GM10266 (cell line): ENCODE results near the gene DENND1A.

Experiments
- DNase-seq: peaks from one replicate; pipeline ENCODE4 v3.0.0; 2012; ENCODE audit errors: extremely low spot score
- CTCF ChIP-seq: IDR thresholded peaks from 2 replicates; pipeline ENCODE4 v1.5.1; 2012; ENCODE audit warnings: mild to moderate bottlenecking, low read depth; ENCODE audit not compliant: control insufficient read depth, insufficient read depth; ENCODE audit errors: missing control alignments

DENND1A gene

GRCh38 chr9:123686131-123686828, 243.6 kb downstream of the DENND1A start:
- no peak for DNase-seq
- TF ChIP-seq CTCF, result no peak

- no peak for TF ChIP-seq CTCF
- no peak for DNase-seq
Observed at GRCh38 chr9:123685489-123686083, 244.3 kb downstream of the DENND1A start.

GRCh38 chr9:123684393-123685149, 245.4 kb downstream of the DENND1A start:
- DNase-seq, result no peak
- no peak for TF ChIP-seq CTCF

- DNase-seq, result no peak
- TF ChIP-seq CTCF, result no peak
Observed at GRCh38 chr9:123682746-123683145, 247.2 kb downstream of the DENND1A start.

- no peak for TF ChIP-seq CTCF
- no peak for DNase-seq
Observed at GRCh38 chr9:123680352-123680751, 249.6 kb downstream of the DENND1A start.

- peak; percentile 72 for DNase-seq
- no peak for TF ChIP-seq CTCF
Observed at GRCh38 chr9:123679330-123679987, 250.5 kb downstream of the DENND1A start.

GRCh38 chr9:123678878-123679329, 251.0 kb downstream of the DENND1A start:
- DNase-seq, result no peak
- no peak for TF ChIP-seq CTCF
